Measurements from ENCODE around the gene TBC1D9.
"Not testable (repeated sequence)": the region's sequence is repeated elsewhere in the genome, so short reads cannot be mapped to it uniquely, and the experiment has no call there.

The TBC1D9 gene

GRCh38 chr4:140753329-140753728 lies 2.9 kb downstream of the TBC1D9 start:
- no peak for DNase-seq (ENCODE audit: low spot score)

GRCh38 chr4:140752291-140753068 lies 3.7 kb downstream of the TBC1D9 start:
- DNase-seq (ENCODE audit: low spot score): no peak

- DNase-seq (ENCODE audit: low spot score): no peak
Observed at GRCh38 chr4:140750470-140750869, 5.7 kb downstream of the TBC1D9 start.

- no peak for DNase-seq (ENCODE audit: low spot score)
Observed at GRCh38 chr4:140748171-140748570, 8.0 kb downstream of the TBC1D9 start.

- DNase-seq (ENCODE audit: low spot score): not testable (repeated sequence)
Observed at GRCh38 chr4:140746546-140746945, 9.6 kb downstream of the TBC1D9 start.

GRCh38 chr4:140744421-140744820 lies 11.8 kb downstream of the TBC1D9 start:
- no peak for DNase-seq (ENCODE audit: low spot score)

GRCh38 chr4:140743194-140743931 lies 12.8 kb downstream of the TBC1D9 start:
- DNase-seq (ENCODE audit: low spot score): peak; percentile 12

- no peak for DNase-seq (ENCODE audit: low spot score)
Observed at GRCh38 chr4:140742838-140743193, 13.4 kb downstream of the TBC1D9 start.

- DNase-seq (ENCODE audit: low spot score): no peak
Observed at GRCh38 chr4:140740906-140741670, 15.1 kb downstream of the TBC1D9 start.

- DNase-seq (ENCODE audit: low spot score): no peak
Observed at GRCh38 chr4:140740422-140740821, 15.8 kb downstream of the TBC1D9 start.

- no peak for DNase-seq (ENCODE audit: low spot score)
Observed at GRCh38 chr4:140739971-140740370, 16.2 kb downstream of the TBC1D9 start.

GRCh38 chr4:140738139-140738538 lies 18.0 kb downstream of the TBC1D9 start:
- DNase-seq (ENCODE audit: low spot score): no peak

GRCh38 chr4:140736669-140737343 lies 19.4 kb downstream of the TBC1D9 start:
- no peak for DNase-seq (ENCODE audit: low spot score)

GRCh38 chr4:140735779-140736391 lies 20.3 kb downstream of the TBC1D9 start:
- no peak for DNase-seq (ENCODE audit: low spot score)

- DNase-seq (ENCODE audit: low spot score): no peak
Observed at GRCh38 chr4:140735317-140735716, 20.9 kb downstream of the TBC1D9 start.

GRCh38 chr4:140732780-140733179 lies 23.4 kb downstream of the TBC1D9 start:
- DNase-seq (ENCODE audit: low spot score): no peak

- DNase-seq (ENCODE audit: low spot score): no peak
Observed at GRCh38 chr4:140729344-140730049, 26.7 kb downstream of the TBC1D9 start.

- peak; percentile 36 for DNase-seq (ENCODE audit: low spot score)
Observed at GRCh38 chr4:140726776-140727500, 29.2 kb downstream of the TBC1D9 start.

- no peak for DNase-seq (ENCODE audit: low spot score)
Observed at GRCh38 chr4:140725556-140725955, 30.6 kb downstream of the TBC1D9 start.

GRCh38 chr4:140724760-140725159 lies 31.4 kb downstream of the TBC1D9 start:
- DNase-seq (ENCODE audit: low spot score): no peak

Data from RKO (cell line).